HepG2 (cell line): ENCODE data around the gene NCR3LG1.

Experiments
- ARNT2 ChIP-seq: sonication (generic); formaldehyde crosslinking; IDR thresholded peaks from 2 replicates; pipeline ENCODE4 v1.8.0; 2022; ENCODE audit warnings: mild to moderate bottlenecking, low read depth, missing genetic modification reagents, moderate library complexity
- BRD4 ChIP-seq: sonication (generic); formaldehyde crosslinking; IDR thresholded peaks from 2 replicates; pipeline ENCODE4 v1.4.0; 2020; ENCODE audit warnings: missing genetic modification reagents
- CREB1 ChIP-seq, 2 experiments: fragments of 450-650 bp in 1 of 2; IDR thresholded peaks; 2 replicates each; pipeline ENCODE4 v1.6.1; 2016 to 2017; ENCODE audit warnings: control low read depth in 1 of 2, mild to moderate bottlenecking in 1 of 2, missing compliant biosample characterization in 1 of 2, missing genetic modification characterization in 1 of 2
- EZH2 ChIP-seq: conservative IDR thresholded peaks from 2 replicates; pipeline ENCODE4 v1.6.1; 2012; ENCODE audit warnings: mild to moderate bottlenecking, low read depth, low read length, moderate library complexity
- NFIC ChIP-seq: IDR thresholded peaks from 2 replicates; pipeline ENCODE4 v1.6.1; 2012; ENCODE audit warnings: mild to moderate bottlenecking, low read length, inconsistent platforms
- NFRKB ChIP-seq: fragments of 450-650 bp; IDR thresholded peaks from 2 replicates; pipeline ENCODE4 v1.6.1; 2017
- NFYC ChIP-seq: IDR thresholded peaks from 2 replicates; pipeline ENCODE4 v1.6.1; 2016; ENCODE audit warnings: missing genetic modification reagents, missing compliant biosample characterization
- RBM22 ChIP-seq: fragments of 200-400 bp; formaldehyde crosslinking; optimal IDR thresholded peaks from 2 replicates; pipeline ENCODE3; 2017; ENCODE audit warnings: mild to moderate bottlenecking, low read length, moderate library complexity
- TEAD3 ChIP-seq: optimal IDR thresholded peaks from 2 replicates; pipeline ENCODE3; 2016; ENCODE audit warnings: borderline replicate concordance
- ZBTB7A ChIP-seq: sonication (generic); formaldehyde crosslinking; IDR thresholded peaks from 2 replicates; pipeline ENCODE4 v1.8.0; 2022; ENCODE audit warnings: mild to moderate bottlenecking, missing genetic modification reagents
- TF ChIP-seq, protein P1 (sequence below): sonication (generic); formaldehyde crosslinking; IDR thresholded peaks from 2 replicates; pipeline ENCODE4 v1.5.0; 2020; ENCODE audit warnings: mild to moderate bottlenecking, missing genetic modification reagents, moderate library complexity

DNA sequence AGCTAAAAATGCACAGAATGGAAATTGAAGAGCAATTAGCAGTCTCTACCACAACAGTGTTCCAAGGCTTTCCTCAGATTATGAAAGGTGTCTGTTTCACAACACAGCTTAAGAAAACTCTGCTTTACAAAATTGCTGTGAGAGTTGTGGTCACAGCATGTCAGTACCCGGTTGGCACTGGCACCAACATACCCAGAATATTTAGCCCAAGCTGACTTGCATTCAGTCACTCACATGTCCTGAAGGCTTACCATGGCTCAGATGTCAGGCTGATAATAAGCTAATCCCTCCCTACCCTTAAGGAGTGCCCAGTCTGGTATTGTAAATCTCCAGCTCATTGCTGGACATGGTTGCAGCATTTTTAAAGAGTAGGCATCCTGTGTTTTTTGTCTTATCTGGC lies 14.9 kb downstream of the NCR3LG1 start:
- TF ChIP-seq RBM22 (no peak), ARNT2 (CRISPR knock-in tag) (no peak), BRD4 (CRISPR knock-in tag) (no peak), EZH2 (no peak), NFRKB (no peak), NFYC (CRISPR knock-in tag) (no peak), ZBTB7A (CRISPR knock-in tag) (no peak), CREB1 (IDR thresholded peaks at IDR 0.05) (no peak), CREB1 (CRISPR knock-in tag; IDR thresholded peaks at IDR 0.05) (no peak), TEAD3 (CRISPR knock-in tag) (no peak), NFIC (no peak)
- TF ChIP-seq, protein P1, sequence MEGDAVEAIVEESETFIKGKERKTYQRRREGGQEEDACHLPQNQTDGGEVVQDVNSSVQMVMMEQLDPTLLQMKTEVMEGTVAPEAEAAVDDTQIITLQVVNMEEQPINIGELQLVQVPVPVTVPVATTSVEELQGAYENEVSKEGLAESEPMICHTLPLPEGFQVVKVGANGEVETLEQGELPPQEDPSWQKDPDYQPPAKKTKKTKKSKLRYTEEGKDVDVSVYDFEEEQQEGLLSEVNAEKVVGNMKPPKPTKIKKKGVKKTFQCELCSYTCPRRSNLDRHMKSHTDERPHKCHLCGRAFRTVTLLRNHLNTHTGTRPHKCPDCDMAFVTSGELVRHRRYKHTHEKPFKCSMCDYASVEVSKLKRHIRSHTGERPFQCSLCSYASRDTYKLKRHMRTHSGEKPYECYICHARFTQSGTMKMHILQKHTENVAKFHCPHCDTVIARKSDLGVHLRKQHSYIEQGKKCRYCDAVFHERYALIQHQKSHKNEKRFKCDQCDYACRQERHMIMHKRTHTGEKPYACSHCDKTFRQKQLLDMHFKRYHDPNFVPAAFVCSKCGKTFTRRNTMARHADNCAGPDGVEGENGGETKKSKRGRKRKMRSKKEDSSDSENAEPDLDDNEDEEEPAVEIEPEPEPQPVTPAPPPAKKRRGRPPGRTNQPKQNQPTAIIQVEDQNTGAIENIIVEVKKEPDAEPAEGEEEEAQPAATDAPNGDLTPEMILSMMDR, result no peak
